Lower leg skin (tissue), 3 donors: ENCODE measurements around the gene ZDHHC19.

Source experiments
- POLR2A ChIP-seq, 2 donors: fragments of 450-650 bp; IDR thresholded peaks; one replicate each; pipeline ENCODE4 v1.6.1; 2016 to 2017; ENCODE audit warnings: antibody characterized with exemption in 2 of 2, mild to moderate bottlenecking in 1 of 2, moderate library complexity in 1 of 2
- TF ChIP-seq, protein P1 (sequence below), 3 donors: fragments of 450-650 bp; IDR thresholded peaks; one replicate each; pipeline ENCODE4 v1.5.1; 2016; ENCODE audit warnings: antibody characterized with exemption in 3 of 3, mild to moderate bottlenecking in 3 of 3, moderate library complexity in 2 of 3

DNA sequence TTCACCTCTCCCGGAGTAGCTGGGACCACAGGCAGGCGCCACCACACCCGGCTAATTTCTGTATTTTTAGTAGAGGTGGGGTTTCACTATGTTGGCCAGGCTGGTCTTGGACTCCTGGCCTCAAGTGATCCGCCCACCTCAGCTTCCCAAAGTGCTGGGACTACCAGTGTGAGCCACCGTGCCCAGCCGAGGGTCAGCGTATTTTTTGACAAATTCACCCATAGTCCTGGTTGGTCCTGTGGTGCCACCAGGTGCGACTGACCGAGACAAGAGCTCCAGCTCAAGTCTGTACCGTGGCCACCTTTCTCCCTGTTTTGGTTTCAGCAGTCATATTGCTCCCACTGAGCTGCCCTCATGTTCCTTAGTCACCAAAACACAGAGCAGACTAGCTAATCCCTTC is 13.9 kb upstream of the ZDHHC19 start:
- no peak for TF ChIP-seq POLR2A (IDR thresholded peaks at IDR 0.05)
- TF ChIP-seq, protein P1, sequence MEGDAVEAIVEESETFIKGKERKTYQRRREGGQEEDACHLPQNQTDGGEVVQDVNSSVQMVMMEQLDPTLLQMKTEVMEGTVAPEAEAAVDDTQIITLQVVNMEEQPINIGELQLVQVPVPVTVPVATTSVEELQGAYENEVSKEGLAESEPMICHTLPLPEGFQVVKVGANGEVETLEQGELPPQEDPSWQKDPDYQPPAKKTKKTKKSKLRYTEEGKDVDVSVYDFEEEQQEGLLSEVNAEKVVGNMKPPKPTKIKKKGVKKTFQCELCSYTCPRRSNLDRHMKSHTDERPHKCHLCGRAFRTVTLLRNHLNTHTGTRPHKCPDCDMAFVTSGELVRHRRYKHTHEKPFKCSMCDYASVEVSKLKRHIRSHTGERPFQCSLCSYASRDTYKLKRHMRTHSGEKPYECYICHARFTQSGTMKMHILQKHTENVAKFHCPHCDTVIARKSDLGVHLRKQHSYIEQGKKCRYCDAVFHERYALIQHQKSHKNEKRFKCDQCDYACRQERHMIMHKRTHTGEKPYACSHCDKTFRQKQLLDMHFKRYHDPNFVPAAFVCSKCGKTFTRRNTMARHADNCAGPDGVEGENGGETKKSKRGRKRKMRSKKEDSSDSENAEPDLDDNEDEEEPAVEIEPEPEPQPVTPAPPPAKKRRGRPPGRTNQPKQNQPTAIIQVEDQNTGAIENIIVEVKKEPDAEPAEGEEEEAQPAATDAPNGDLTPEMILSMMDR (IDR thresholded peaks at IDR 0.05): no peak
